ENCODE results near the gene UGT1A9. TPM values are rescaled to one million over a fixed set of nuclear protein-coding genes. Genes with fewer than 3 reads are reported as not detected.

The UGT1A9 gene
- total and polyA plus RNA-seq, 2 experiments from 2014 or later: not detected

GRCh38 chr2:233689501-233689900 is 17.8 kb downstream of the UGT1A9 start:
- no peak for DNase-seq
- H3K4me1 ChIP-seq (ENCODE audit: insufficient read depth): no peaks in the 10 kb centered on the region
- in situ Hi-C loops (cut with MboI): no loop called here
- peaks cover 19% of the 10 kb centered on the region for H3K27me3 ChIP-seq (replicated peaks; ENCODE audit: insufficient read depth)
- no peaks in the 10 kb centered on the region for H3F3A ChIP-seq (ENCODE audit: insufficient read depth)
- TF ChIP-seq EZH2 (IDR thresholded peaks at IDR 0.05; ENCODE audit: insufficient read depth, poor library complexity, severe bottlenecking) (no peak), EZH2phosphoT487 (IDR thresholded peaks at IDR 0.05; ENCODE audit: insufficient read depth, low read depth) (no peak)
- no peak overlapping the region for H3K27ac ChIP-seq
- no peaks in the 10 kb centered on the region for H3K79me2 ChIP-seq (ENCODE audit: insufficient read depth)
- H3K4me3 ChIP-seq: no peak overlapping the region
- no peak overlapping the region for H2AFZ ChIP-seq
- H3K9me2 ChIP-seq (ENCODE audit: insufficient read depth): no peaks in the 10 kb centered on the region
- H4K20me1 ChIP-seq (ENCODE audit: insufficient read depth): no peaks in the 10 kb centered on the region
- no peaks in the 10 kb centered on the region for H3K36me3 ChIP-seq (ENCODE audit: low read depth)
- 6 to 7% methylated on average over 3 of the region's 3 CpGs for WGBS, 2 experiments (ENCODE audit: low coverage in 1 of 2, low lambda C conversion rate in 2 of 2, missing lambda C conversion rate in 2 of 2)
- no peaks in the 10 kb centered on the region for H3K9me3 ChIP-seq (ENCODE audit: low read depth)
- no peak overlapping the region for H3K4me2 ChIP-seq (ENCODE audit: unreplicated experiment)
- no peak overlapping the region for H3K9ac ChIP-seq

GRCh38 chr2:233690444-233690843 is 18.7 kb downstream of the UGT1A9 start:
- no peak for DNase-seq
- H3K27ac ChIP-seq: no peak overlapping the region
- no peak overlapping the region for H2AFZ ChIP-seq
- H3F3A ChIP-seq (ENCODE audit: insufficient read depth): no peaks in the 10 kb centered on the region
- no peaks in the 10 kb centered on the region for H4K20me1 ChIP-seq (ENCODE audit: insufficient read depth)
- WGBS, 2 experiments (ENCODE audit: low coverage in 1 of 2, low lambda C conversion rate in 2 of 2, missing lambda C conversion rate in 2 of 2): 44 to 48% methylated on average over 4 of the region's 4 CpGs
- TF ChIP-seq EZH2 (IDR thresholded peaks at IDR 0.05; ENCODE audit: insufficient read depth, poor library complexity, severe bottlenecking) (no peak), EZH2phosphoT487 (IDR thresholded peaks at IDR 0.05; ENCODE audit: insufficient read depth, low read depth) (no peak)
- H3K4me1 ChIP-seq (ENCODE audit: insufficient read depth): no peaks in the 10 kb centered on the region
- in situ Hi-C loops (cut with MboI): no loop called here
- H3K9me3 ChIP-seq (ENCODE audit: low read depth): no peaks in the 10 kb centered on the region
- no peaks in the 10 kb centered on the region for H3K36me3 ChIP-seq (ENCODE audit: low read depth)
- no peak overlapping the region for H3K4me2 ChIP-seq (ENCODE audit: unreplicated experiment)
- no peak overlapping the region for H3K9ac ChIP-seq
- no peaks in the 10 kb centered on the region for H3K79me2 ChIP-seq (ENCODE audit: insufficient read depth)
- no peaks in the 10 kb centered on the region for H3K9me2 ChIP-seq (ENCODE audit: insufficient read depth)
- no peak overlapping the region for H3K4me3 ChIP-seq
- H3K27me3 ChIP-seq (replicated peaks; ENCODE audit: insufficient read depth): peaks cover 19% of the 10 kb centered on the region

DNA sequence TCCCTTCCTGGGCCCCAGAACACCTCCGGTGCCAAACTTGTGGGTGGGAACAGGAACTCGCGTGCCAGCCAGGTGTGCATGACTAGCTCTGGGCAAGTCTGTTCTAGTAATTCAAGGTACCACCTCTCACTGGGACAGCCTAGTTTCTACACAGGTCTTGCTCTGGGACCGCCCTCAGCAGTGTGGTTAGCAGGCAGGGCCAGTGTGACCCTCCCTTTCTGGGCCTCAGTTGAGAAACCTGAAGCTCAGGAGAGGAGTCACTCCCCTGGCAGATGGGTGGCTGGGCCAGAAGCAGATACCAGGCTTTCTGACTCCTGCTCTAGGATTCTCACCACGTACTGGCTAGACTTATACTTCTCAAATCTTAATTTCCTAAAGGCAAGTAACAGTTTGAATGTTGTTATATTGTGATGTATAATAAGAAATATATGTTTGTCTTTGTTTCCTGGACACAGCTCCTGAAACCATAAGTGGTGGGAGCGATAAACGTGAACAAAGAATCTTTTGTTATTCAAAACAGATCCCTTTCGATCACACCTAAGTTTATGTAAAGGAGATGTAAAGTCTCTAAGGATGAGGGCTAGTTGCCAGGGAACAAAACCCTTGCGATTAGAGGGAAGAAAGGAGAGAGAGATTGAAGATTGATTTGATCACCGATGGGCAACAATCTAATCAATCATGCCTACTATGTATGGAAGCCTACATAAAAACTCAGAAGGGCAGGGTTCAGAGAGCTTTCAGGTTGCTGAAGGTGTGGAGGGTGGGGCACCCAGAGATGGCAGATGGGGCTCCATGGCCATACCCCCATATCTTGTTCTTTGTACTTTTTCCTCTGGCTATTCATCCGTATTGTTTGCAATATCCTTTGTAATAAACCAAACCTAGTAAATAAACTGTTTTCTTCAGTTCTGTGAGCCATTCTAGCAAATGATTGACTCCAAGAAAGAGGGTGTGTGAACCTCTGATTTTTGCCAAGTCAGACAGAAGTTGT is 20.0 kb downstream of the UGT1A9 start:
- 40 to 41% methylated on average over 11 of the region's 11 CpGs for WGBS, 2 experiments (ENCODE audit: low coverage in 1 of 2, low lambda C conversion rate in 2 of 2, missing lambda C conversion rate in 2 of 2)
- DNase-seq: no peak
- no peak overlapping the region for H3K9ac ChIP-seq

GRCh38 chr2:233692648-233693047 is 20.9 kb downstream of the UGT1A9 start, which contains the start of gene UGT1A6:
TSS of gene UGT1A6 (plus strand) at chr2:233692890. CDS start at chr2:233693005, 115 bp downstream.
- no peaks in the 10 kb centered on the region for H3K79me2 ChIP-seq (ENCODE audit: insufficient read depth)
- no peaks in the 10 kb centered on the region for H4K20me1 ChIP-seq (ENCODE audit: insufficient read depth)
- TF ChIP-seq EZH2phosphoT487 (IDR thresholded peaks at IDR 0.05; ENCODE audit: insufficient read depth, low read depth) (no peak), EZH2 (IDR thresholded peaks at IDR 0.05; ENCODE audit: insufficient read depth, poor library complexity, severe bottlenecking) (no peak)
- peaks cover 28% of the 10 kb centered on the region for H3K27me3 ChIP-seq (replicated peaks; ENCODE audit: insufficient read depth)
- no peaks in the 10 kb centered on the region for H3K4me1 ChIP-seq (ENCODE audit: insufficient read depth)
- no peaks in the 10 kb centered on the region for H3K9me2 ChIP-seq (ENCODE audit: insufficient read depth)
- H3F3A ChIP-seq (ENCODE audit: insufficient read depth): no peaks in the 10 kb centered on the region
- no peak within 1 kb of the TSS for H3K4me2 ChIP-seq (ENCODE audit: unreplicated experiment)
- no peak within 1 kb of the TSS for H3K27ac ChIP-seq
- DNase-seq: no peak
- in situ Hi-C loops (cut with MboI): no loop called here
- no peaks in the 10 kb centered on the region for H3K36me3 ChIP-seq (ENCODE audit: low read depth)
- H3K9me3 ChIP-seq (ENCODE audit: low read depth): no peaks in the 10 kb centered on the region
- H2AFZ ChIP-seq: no peak within 1 kb of the TSS
- H3K9ac ChIP-seq: no peak within 1 kb of the TSS
- WGBS, 2 experiments (ENCODE audit: low coverage in 1 of 2, low lambda C conversion rate in 2 of 2, missing lambda C conversion rate in 2 of 2): 39% methylated on average over 4 of the region's 4 CpGs
- H3K4me3 ChIP-seq: no peak within 1 kb of the TSS

More for the DNA sequence above, 20.0 kb downstream of the UGT1A9 start:
- H3K4me3 ChIP-seq: no peak overlapping the region
- no peak overlapping the region for H3K27ac ChIP-seq
- in situ Hi-C loops (cut with MboI): no loop called here
- H3K4me2 ChIP-seq (ENCODE audit: unreplicated experiment): no peak overlapping the region
- no peaks in the 10 kb centered on the region for H3K4me1 ChIP-seq (ENCODE audit: insufficient read depth)
- no peaks in the 10 kb centered on the region for H3K36me3 ChIP-seq (ENCODE audit: low read depth)
- no peaks in the 10 kb centered on the region for H4K20me1 ChIP-seq (ENCODE audit: insufficient read depth)
- H3K9me2 ChIP-seq (ENCODE audit: insufficient read depth): no peaks in the 10 kb centered on the region
- H3F3A ChIP-seq (ENCODE audit: insufficient read depth): no peaks in the 10 kb centered on the region
- no peaks in the 10 kb centered on the region for H3K9me3 ChIP-seq (ENCODE audit: low read depth)
- H3K27me3 ChIP-seq (replicated peaks; ENCODE audit: insufficient read depth): peaks cover 19% of the 10 kb centered on the region
- TF ChIP-seq EZH2phosphoT487 (IDR thresholded peaks at IDR 0.05; ENCODE audit: insufficient read depth, low read depth): no peak
- no peak for TF ChIP-seq EZH2 (IDR thresholded peaks at IDR 0.05; ENCODE audit: insufficient read depth, poor library complexity, severe bottlenecking)
- no peak overlapping the region for H2AFZ ChIP-seq
- no peaks in the 10 kb centered on the region for H3K79me2 ChIP-seq (ENCODE audit: insufficient read depth)
